IMR-90 (cell line): Measurements from ENCODE around the gene RB1. TPM values are rescaled to one million over a fixed set of nuclear protein-coding genes. Genes with fewer than 3 reads are reported as not detected.

ENCODE experiments used
- ATAC-seq: fragments of 200-7000 bp; cut with Tn5 transposase; 2 replicates; pipeline ENCODE4 v1.9.1; 2020; ENCODE audit warnings: low read depth, mild to moderate bottlenecking, moderate library complexity
- BruUV-seq: library from RNA; stranded (reverse); fragments of 400-500 nt; replicated peaks from 2 replicates; lab custom pipeline; 2021; lab: Mats Ljungman, UMichigan
- CTCF ChIA-PET: fragments of 300-600 bp; formaldehyde crosslinking; extraction: SDS; loops from one replicate; lab custom pipeline; 2021; ENCODE audit warnings: antibody characterized with exemption; lab: Yijun Ruan, JAX
- POLR2A ChIA-PET: fragments of 300-600 bp; sonication (Branson Sonifier 250); formaldehyde crosslinking; loops from one replicate; lab custom pipeline; 2022; ENCODE audit warnings: antibody characterized with exemption; ENCODE audit not compliant: unreplicated experiment; lab: Charles Lee
- DNase-seq: peaks from one replicate; pipeline ENCODE4 v3.0.0; 2013
- H2AFZ ChIP-seq: replicated peaks from 2 replicates; pipeline ENCODE3; 2013; ENCODE audit warnings: low read length, mild to moderate bottlenecking; ENCODE audit not compliant: poor library complexity
- H2AK5ac ChIP-seq: 2 replicates; pipeline ENCODE4 v1.6.1; 2013; ENCODE audit warnings: low read depth, low read length, inconsistent platforms
- H2AK9ac ChIP-seq: replicated peaks from 2 replicates; pipeline ENCODE3; 2013; ENCODE audit warnings: mild to moderate bottlenecking, low read depth, low read length, moderate library complexity; ENCODE audit not compliant: poor library complexity
- H2BK120ac ChIP-seq: 2 replicates; pipeline ENCODE4 v1.6.1; 2013; ENCODE audit warnings: low read depth, low read length, inconsistent platforms
- H2BK15ac ChIP-seq: 3 replicates; pipeline ENCODE4 v1.6.1; 2013; ENCODE audit warnings: low read depth, low read length, inconsistent platforms
- H2BK20ac ChIP-seq: 2 replicates; pipeline ENCODE4 v1.6.1; 2013; ENCODE audit warnings: low read depth, mild to moderate bottlenecking, inconsistent platforms, low read length, moderate library complexity
- H2BK5ac ChIP-seq: 2 replicates; pipeline ENCODE4 v1.6.1; 2013; ENCODE audit warnings: mild to moderate bottlenecking, low read depth, low read length, inconsistent platforms; ENCODE audit not compliant: poor library complexity, severe bottlenecking
- H3K14ac ChIP-seq: replicated peaks from 2 replicates; pipeline ENCODE4 v1.6.1; 2013; ENCODE audit warnings: low read depth, low read length, inconsistent platforms
- H3K18ac ChIP-seq: 2 replicates; pipeline ENCODE4 v1.6.1; 2013; ENCODE audit warnings: low read depth, low read length, control low read depth
- H3K23ac ChIP-seq: 2 replicates; pipeline ENCODE4 v1.6.1; 2013; ENCODE audit warnings: low read depth, low read length, inconsistent platforms
- H3K27ac ChIP-seq: 2 replicates; pipeline ENCODE4 v1.5.1; 2013; ENCODE audit warnings: mild to moderate bottlenecking, control low read depth, low read length; ENCODE audit not compliant: insufficient read depth
- H3K27me3 ChIP-seq: 2 replicates; pipeline ENCODE4 v1.6.1; 2013; ENCODE audit warnings: low read length; ENCODE audit not compliant: control insufficient read depth, insufficient read depth
- H3K36me3 ChIP-seq: 2 replicates; pipeline ENCODE4 v1.6.1; 2013; ENCODE audit warnings: low read length, mixed read lengths; ENCODE audit not compliant: control insufficient read depth, insufficient read depth
- H3K4ac ChIP-seq: 2 replicates; pipeline ENCODE4 v1.6.1; 2013; ENCODE audit warnings: low read depth, low read length, inconsistent platforms
- H3K4me1 ChIP-seq: 2 replicates; pipeline ENCODE4 v1.6.1; 2013; ENCODE audit warnings: low read length, mixed read lengths; ENCODE audit not compliant: control insufficient read depth, insufficient read depth
- H3K4me2 ChIP-seq: 2 replicates; pipeline ENCODE4 v1.6.1; 2013; ENCODE audit warnings: low read depth, mild to moderate bottlenecking, control low read depth, low read length, moderate library complexity
- H3K4me3 ChIP-seq: 2 replicates; pipeline ENCODE4 v1.5.1; 2013; ENCODE audit warnings: low read depth, mild to moderate bottlenecking, control low read depth, low read length, moderate library complexity; ENCODE audit not compliant: insufficient read depth
- H3K56ac ChIP-seq: 2 replicates; pipeline ENCODE4 v1.6.1; 2013; ENCODE audit warnings: low read length, inconsistent platforms; ENCODE audit not compliant: insufficient read depth; ENCODE audit errors: extremely low read depth
- H3K79me1 ChIP-seq, 2 experiments: 2 replicates each; pipeline ENCODE4 v1.6.1; 2013; ENCODE audit warnings: low read length in 2 of 2, inconsistent platforms in 1 of 2, low read depth in 1 of 2
- H3K9ac ChIP-seq: 2 replicates; pipeline ENCODE4 v1.6.1; 2013; ENCODE audit warnings: low read depth, low read length, control low read depth
- H3K9me1 ChIP-seq: 2 replicates; pipeline ENCODE4 v1.6.1; 2013; ENCODE audit warnings: low read length, inconsistent platforms; ENCODE audit not compliant: insufficient read depth
- H3K9me3 ChIP-seq: 2 replicates; pipeline ENCODE4 v1.6.1; 2013; ENCODE audit warnings: low read length; ENCODE audit not compliant: control insufficient read depth, insufficient read depth
- H4K20me1 ChIP-seq: 2 replicates; pipeline ENCODE4 v1.6.1; 2013; ENCODE audit warnings: low read length, inconsistent platforms; ENCODE audit not compliant: insufficient read depth
- H4K5ac ChIP-seq: 2 replicates; pipeline ENCODE4 v1.6.1; 2013; ENCODE audit warnings: mild to moderate bottlenecking, low read depth, low read length, control low read depth
- H4K8ac ChIP-seq, 2 experiments: 2 replicates each; pipeline ENCODE4 v1.6.1; 2013; ENCODE audit warnings: low read depth in 2 of 2, low read length in 2 of 2, control low read depth in 1 of 2, inconsistent platforms in 1 of 2
- H4K91ac ChIP-seq: 2 replicates; pipeline ENCODE4 v1.6.1; 2013; ENCODE audit warnings: low read depth, low read length, inconsistent platforms; ENCODE audit not compliant: insufficient read depth
- POLR2A ChIP-seq: IDR thresholded peaks from 2 replicates; pipeline ENCODE4 v1.6.1; 2012; ENCODE audit warnings: mild to moderate bottlenecking, low read depth, low read length
- RAD21 ChIP-seq: IDR thresholded peaks from 2 replicates; pipeline ENCODE4 v1.6.1; 2012; ENCODE audit warnings: low read length, improper control_type of control experiment
- WGBS, 2 experiments: methylation state at CpG; one replicate each; pipeline versions ENCODE4 v1.1.5 to v1.1.7; 2013; ENCODE audit warnings: missing lambda C conversion rate in 2 of 2; ENCODE audit not compliant: insufficient read length in 1 of 2; ENCODE audit errors: extremely low coverage in 2 of 2; 5-methylcytosine and 5-hydroxymethylcytosine counted together
- dilution Hi-C: fragments of 300-500 bp; cut with HindIII; formaldehyde crosslinking; loops from one replicate; pipeline ENCODE4 v1.14.3; 2018; ENCODE audit warnings: low sequenced_read_pairs; ENCODE audit not compliant: unreplicated experiment
- in situ Hi-C: fragments of 300-500 bp; cut with MboI; formaldehyde crosslinking; loops from 3 replicates; pipeline ENCODE4 v1.14.3; 2019; ENCODE audit warnings: low sequenced_read_pairs, inconsistent platforms, mixed read lengths
- intact Hi-C: fragments of 100-400 bp; cut with micrococcal nuclease; formaldehyde crosslinking; loops from 2 replicates; pipeline ENCODE4 v1.10.0; 2022
- polyA plus RNA-seq, 3 experiments: library from polyadenylated mRNA; depleted of rRNA; stranded (reverse); fragments of >200 nt; gene quantifications; 2 replicates each; pipeline ENCODE4 v1.2.3, GENCODE V29; 2012; ENCODE audit warnings: low replicate concordance in 1 of 3
- total RNA-seq: library from RNA; depleted of rRNA; stranded (reverse); fragments of >200 nt; gene quantifications from 2 replicates; pipeline ENCODE4 v1.2.3, GENCODE V29; 2012
- TF ChIP-seq, protein P1 (sequence below): fragments of 150-350 bp; IDR thresholded peaks from 2 replicates; pipeline ENCODE4 v1.6.1; 2017; ENCODE audit warnings: mild to moderate bottlenecking, antibody characterized with exemption, low read length, low read depth
- TF ChIP-seq, protein P2 (sequence below): fragments of 150-350 bp; IDR thresholded peaks from 2 replicates; pipeline ENCODE4 v1.6.1; 2016; ENCODE audit warnings: low read depth, mild to moderate bottlenecking, low read length, moderate library complexity, borderline replicate concordance
- TF ChIP-seq, protein P3 (sequence below): conservative IDR thresholded peaks from 2 replicates; pipeline ENCODE4 v1.5.1; 2012; ENCODE audit warnings: mild to moderate bottlenecking, low read depth, low read length, improper control_type of control experiment

Gene RB1
- total and polyA plus RNA-seq, 2 of the 4 experiments (the other 2 are of a cell fraction), result 11.4 to 15.4 TPM

DNA sequence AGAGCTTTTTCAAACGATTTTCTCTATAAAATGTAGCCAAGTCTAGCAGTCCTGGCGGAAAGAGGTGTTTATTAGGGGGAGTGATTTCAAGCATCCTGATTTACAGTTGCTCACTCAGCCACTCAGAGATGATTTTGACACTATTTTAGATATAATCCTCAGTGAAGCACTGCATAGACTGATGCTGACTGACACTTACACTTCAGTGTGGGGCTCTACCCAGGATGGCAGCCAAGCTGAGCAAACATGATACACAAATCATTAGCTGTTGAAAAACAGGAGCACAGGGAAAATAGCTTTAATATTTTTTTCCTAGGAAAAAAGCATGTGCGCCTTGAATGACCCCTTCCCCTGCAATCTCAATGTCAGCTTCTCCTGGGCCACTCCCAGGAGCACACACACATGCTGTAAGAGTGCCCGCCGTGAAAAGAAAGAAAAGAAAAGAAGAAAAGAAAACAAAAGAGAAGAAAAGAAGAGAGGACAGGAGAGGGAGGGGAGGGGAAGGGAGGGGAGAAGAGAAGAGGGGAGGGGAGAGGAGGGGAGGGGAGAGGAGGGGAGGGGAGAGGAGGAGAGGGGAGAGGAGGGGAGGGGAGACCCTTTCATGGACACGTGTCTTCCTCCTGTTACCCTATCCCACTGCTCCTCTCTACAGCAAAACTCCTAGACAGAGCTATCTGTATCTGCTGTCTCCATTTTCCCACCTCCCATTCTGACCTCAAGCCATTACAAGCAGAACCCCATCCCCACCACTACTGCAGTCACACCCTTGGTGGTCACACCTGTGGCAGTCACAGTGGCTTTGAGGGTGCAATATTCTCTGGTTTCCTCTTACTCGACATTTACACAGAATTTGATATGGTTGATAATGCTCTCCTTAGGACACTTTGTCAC, 193.0 kb downstream of the RB1 start:
- no peak overlapping the region for H4K91ac ChIP-seq
- H3K4me2 ChIP-seq, result no peak overlapping the region
- H2AK9ac ChIP-seq, result peak overlapping the region; percentile 62
- H3K4ac ChIP-seq, result no peak overlapping the region
- no peak overlapping the region for H2BK120ac ChIP-seq
- no peaks in the 10 kb centered on the region for H3K79me1 ChIP-seq
- DNase-seq (no peak), ATAC-seq (no peak)
- no peak overlapping the region for H3K9ac ChIP-seq
- H3K14ac ChIP-seq, result no peak overlapping the region
- H4K5ac ChIP-seq, result no peak overlapping the region
- BruUV-seq, result no TSS peak
- no peak overlapping the region for H3K56ac ChIP-seq
- no peaks in the 10 kb centered on the region for H3K9me3 ChIP-seq
- H3K4me3 ChIP-seq, result no peak overlapping the region
- POLR2A ChIA-PET, result no interaction called here
- no peaks in the 10 kb centered on the region; the same call in 1 of the 2 replicates for H4K20me1 ChIP-seq
- no peaks in the 10 kb centered on the region for H3K27me3 ChIP-seq
- in situ Hi-C loops, result no loop called here
- no peak overlapping the region for H4K8ac ChIP-seq
- dilution Hi-C loops, result no loop called here
- intact Hi-C loops, result no loop called here
- H3K9me1 ChIP-seq, result peaks cover 6% of the 10 kb centered on the region
- H3K36me3 ChIP-seq, result no peaks in the 10 kb centered on the region
- H3K23ac ChIP-seq, result no peak overlapping the region
- H2BK20ac ChIP-seq, result no peak overlapping the region
- no peak overlapping the region for H2AFZ ChIP-seq
- H2BK15ac ChIP-seq, result no peak overlapping the region
- CTCF ChIA-PET, result no interaction called here
- no peak overlapping the region for H3K18ac ChIP-seq
- peaks cover 12% of the 10 kb centered on the region for H3K4me1 ChIP-seq
- H3K27ac ChIP-seq, result no peak overlapping the region
- no peak overlapping the region for H2AK5ac ChIP-seq
- no peak overlapping the region for H2BK5ac ChIP-seq
- no CpG with 5 or more reads among the region's 7 CpGs for WGBS, 2 experiments
- TF ChIP-seq, protein P1, sequence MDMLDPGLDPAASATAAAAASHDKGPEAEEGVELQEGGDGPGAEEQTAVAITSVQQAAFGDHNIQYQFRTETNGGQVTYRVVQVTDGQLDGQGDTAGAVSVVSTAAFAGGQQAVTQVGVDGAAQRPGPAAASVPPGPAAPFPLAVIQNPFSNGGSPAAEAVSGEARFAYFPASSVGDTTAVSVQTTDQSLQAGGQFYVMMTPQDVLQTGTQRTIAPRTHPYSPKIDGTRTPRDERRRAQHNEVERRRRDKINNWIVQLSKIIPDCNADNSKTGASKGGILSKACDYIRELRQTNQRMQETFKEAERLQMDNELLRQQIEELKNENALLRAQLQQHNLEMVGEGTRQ, result no peak
- TF ChIP-seq, protein P2, sequence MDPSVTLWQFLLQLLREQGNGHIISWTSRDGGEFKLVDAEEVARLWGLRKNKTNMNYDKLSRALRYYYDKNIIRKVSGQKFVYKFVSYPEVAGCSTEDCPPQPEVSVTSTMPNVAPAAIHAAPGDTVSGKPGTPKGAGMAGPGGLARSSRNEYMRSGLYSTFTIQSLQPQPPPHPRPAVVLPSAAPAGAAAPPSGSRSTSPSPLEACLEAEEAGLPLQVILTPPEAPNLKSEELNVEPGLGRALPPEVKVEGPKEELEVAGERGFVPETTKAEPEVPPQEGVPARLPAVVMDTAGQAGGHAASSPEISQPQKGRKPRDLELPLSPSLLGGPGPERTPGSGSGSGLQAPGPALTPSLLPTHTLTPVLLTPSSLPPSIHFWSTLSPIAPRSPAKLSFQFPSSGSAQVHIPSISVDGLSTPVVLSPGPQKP, result no peak
- TF ChIP-seq POLR2A (no peak), RAD21 (no peak)
- TF ChIP-seq, protein P3, sequence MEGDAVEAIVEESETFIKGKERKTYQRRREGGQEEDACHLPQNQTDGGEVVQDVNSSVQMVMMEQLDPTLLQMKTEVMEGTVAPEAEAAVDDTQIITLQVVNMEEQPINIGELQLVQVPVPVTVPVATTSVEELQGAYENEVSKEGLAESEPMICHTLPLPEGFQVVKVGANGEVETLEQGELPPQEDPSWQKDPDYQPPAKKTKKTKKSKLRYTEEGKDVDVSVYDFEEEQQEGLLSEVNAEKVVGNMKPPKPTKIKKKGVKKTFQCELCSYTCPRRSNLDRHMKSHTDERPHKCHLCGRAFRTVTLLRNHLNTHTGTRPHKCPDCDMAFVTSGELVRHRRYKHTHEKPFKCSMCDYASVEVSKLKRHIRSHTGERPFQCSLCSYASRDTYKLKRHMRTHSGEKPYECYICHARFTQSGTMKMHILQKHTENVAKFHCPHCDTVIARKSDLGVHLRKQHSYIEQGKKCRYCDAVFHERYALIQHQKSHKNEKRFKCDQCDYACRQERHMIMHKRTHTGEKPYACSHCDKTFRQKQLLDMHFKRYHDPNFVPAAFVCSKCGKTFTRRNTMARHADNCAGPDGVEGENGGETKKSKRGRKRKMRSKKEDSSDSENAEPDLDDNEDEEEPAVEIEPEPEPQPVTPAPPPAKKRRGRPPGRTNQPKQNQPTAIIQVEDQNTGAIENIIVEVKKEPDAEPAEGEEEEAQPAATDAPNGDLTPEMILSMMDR, result no peak
